ENCODE measurements around the gene GLI2.

GLI2 gene

GRCh38 chr2:120760446-120761135 lies 24.9 kb downstream of the GLI2 start:
- no peak for DNase-seq

GRCh38 chr2:120761164-120761861 lies 25.6 kb downstream of the GLI2 start:
- no peak for DNase-seq

- no peak for DNase-seq
Measured at GRCh38 chr2:120761911-120762310, 26.2 kb downstream of the GLI2 start.

GRCh38 chr2:120762341-120763061 lies 26.8 kb downstream of the GLI2 start:
- no peak for DNase-seq

- DNase-seq: no peak
Measured at GRCh38 chr2:120763508-120763907, 27.8 kb downstream of the GLI2 start.

- DNase-seq: no peak
Measured at GRCh38 chr2:120763931-120764330, 28.3 kb downstream of the GLI2 start.

- no peak for DNase-seq
Measured at GRCh38 chr2:120764492-120764891, 28.8 kb downstream of the GLI2 start.

- DNase-seq: no peak
Measured at GRCh38 chr2:120764991-120765677, 29.5 kb downstream of the GLI2 start.

- DNase-seq: no peak
Measured at GRCh38 chr2:120765678-120766469, 30.2 kb downstream of the GLI2 start.

GRCh38 chr2:120766470-120767351 lies 31.0 kb downstream of the GLI2 start:
- DNase-seq: no peak

GRCh38 chr2:120767486-120768005 lies 31.9 kb downstream of the GLI2 start:
- no peak for DNase-seq

GRCh38 chr2:120768112-120769048 lies 32.7 kb downstream of the GLI2 start:
- no peak for DNase-seq

GRCh38 chr2:120769076-120769786 lies 33.6 kb downstream of the GLI2 start:
- no peak for DNase-seq

GRCh38 chr2:120769787-120770120 lies 34.1 kb downstream of the GLI2 start:
- no peak for DNase-seq

- no peak for DNase-seq
Measured at GRCh38 chr2:120770176-120770575, 34.5 kb downstream of the GLI2 start.

- DNase-seq: no peak
Measured at GRCh38 chr2:120770641-120771040, 35.0 kb downstream of the GLI2 start.

- no peak for DNase-seq
Measured at GRCh38 chr2:120771111-120771780, 35.6 kb downstream of the GLI2 start.

- DNase-seq: no peak
Measured at GRCh38 chr2:120771781-120772208, 36.1 kb downstream of the GLI2 start.

GRCh38 chr2:120772261-120772660 lies 36.6 kb downstream of the GLI2 start:
- no peak for DNase-seq

All from stimulated activated CD4-positive, alpha-beta T cell treated with anti-CD3 and anti-CD28 coated beads, Interleukin-4, amount 100 ng/mL, for 4 hours (primary cell).